ENCODE results near the gene CARMIL1.

DNA sequence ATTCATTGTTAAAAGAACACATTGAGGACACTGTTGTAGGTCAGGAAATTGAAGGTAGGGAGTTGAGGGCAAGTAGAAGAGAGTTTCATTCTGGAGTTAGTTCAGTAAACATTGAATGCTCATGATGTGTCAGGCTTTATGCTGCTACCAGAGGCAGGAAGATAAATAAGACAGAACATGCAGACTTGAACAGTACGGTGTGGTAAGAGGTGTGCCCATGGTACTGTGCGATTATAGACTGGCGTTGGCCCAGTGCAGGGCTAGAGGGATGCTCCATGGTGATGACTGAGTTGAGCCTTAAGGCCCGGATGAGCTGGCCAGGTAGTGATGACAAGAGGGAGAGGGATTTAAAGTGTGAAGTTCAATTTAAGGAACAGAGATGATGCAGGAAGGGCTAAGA is 50.8 kb downstream of the CARMIL1 start:
- no peak for TF ChIP-seq SP1 (IDR thresholded peaks at IDR 0.05)
- TF ChIP-seq FOXM1 (IDR thresholded peaks at IDR 0.05; ENCODE audit: borderline replicate concordance), result no peak
- no peak for TF ChIP-seq NFRKB (IDR thresholded peaks at IDR 0.05)

All from HEK293T (cell line).